Activated T-helper 1 cell treated with Interleukin-2 at 50 U/mL for 16 hours (primary cell): Measurements from ENCODE around the gene TMEM132A.
"Not testable (repeated sequence)": the region's sequence is repeated elsewhere in the genome, so short reads cannot be mapped to it uniquely, and the experiment has no call there.

Experiments
- DNase-seq: peaks from one replicate; pipeline ENCODE4 v3.0.0-alpha.2; 2020; ENCODE audit warnings: low read depth

TMEM132A gene

GRCh38 chr11:60906132-60906972, 17.9 kb upstream of the TMEM132A start, which contains the start of gene PRPF19:
Gene PRPF19 (minus strand): TSS chr11:60906585. CDS start chr11:60906382, 203 bp downstream.
- DNase-seq = peak; percentile 97

- no peak for DNase-seq
Observed at GRCh38 chr11:60908803-60909202, 15.5 kb upstream of the TMEM132A start.

GRCh38 chr11:60909680-60910280, 14.5 kb upstream of the TMEM132A start:
- not testable (repeated sequence) for DNase-seq

- no peak for DNase-seq
Observed at GRCh38 chr11:60910281-60910687, 14.0 kb upstream of the TMEM132A start.

GRCh38 chr11:60910711-60911380, 13.4 kb upstream of the TMEM132A start:
- DNase-seq = no peak

GRCh38 chr11:60912223-60912850, 11.9 kb upstream of the TMEM132A start:
- DNase-seq = no peak

GRCh38 chr11:60912851-60913528, 11.3 kb upstream of the TMEM132A start:
- DNase-seq = no peak

GRCh38 chr11:60913793-60914632, 10.2 kb upstream of the TMEM132A start, which contains the start of gene TMEM109:
Gene TMEM109 (plus strand): TSS chr11:60914158. CDS start chr11:60919694, 5,536 bp downstream.
- DNase-seq = peak; percentile 78

- DNase-seq = no peak
Observed at GRCh38 chr11:60914633-60915247, 9.5 kb upstream of the TMEM132A start.

GRCh38 chr11:60915248-60915914, 8.9 kb upstream of the TMEM132A start:
- peak; percentile 53 for DNase-seq

- no peak for DNase-seq
Observed at GRCh38 chr11:60916669-60917206, 7.5 kb upstream of the TMEM132A start.

GRCh38 chr11:60917267-60917666, 7.0 kb upstream of the TMEM132A start:
- no peak for DNase-seq

GRCh38 chr11:60918251-60918938, 5.9 kb upstream of the TMEM132A start:
- DNase-seq = no peak

- no peak for DNase-seq
Observed at GRCh38 chr11:60918939-60919265, 5.4 kb upstream of the TMEM132A start.

- DNase-seq = no peak
Observed at GRCh38 chr11:60919320-60919719, 4.9 kb upstream of the TMEM132A start.

GRCh38 chr11:60919956-60920355, 4.3 kb upstream of the TMEM132A start:
- DNase-seq = no peak

GRCh38 chr11:60921259-60921658, 3.0 kb upstream of the TMEM132A start:
- DNase-seq = no peak

- DNase-seq = no peak
Observed at GRCh38 chr11:60921777-60922335, 2.4 kb upstream of the TMEM132A start.

- DNase-seq = no peak
Observed at GRCh38 chr11:60922906-60923305, 1.4 kb upstream of the TMEM132A start.
